NT2/D1 (cell line): Measurements from ENCODE around the gene TAF13.

ENCODE experiments used
- YY1 ChIP-seq: IDR thresholded peaks from 2 replicates; pipeline ENCODE4 v1.6.1; 2011; ENCODE audit not compliant: insufficient read length, insufficient read depth
- ZNF274 ChIP-seq: IDR thresholded peaks from 2 replicates; pipeline ENCODE4 v1.6.1; 2011; ENCODE audit warnings: mild to moderate bottlenecking, low read depth, low read length

DNA sequence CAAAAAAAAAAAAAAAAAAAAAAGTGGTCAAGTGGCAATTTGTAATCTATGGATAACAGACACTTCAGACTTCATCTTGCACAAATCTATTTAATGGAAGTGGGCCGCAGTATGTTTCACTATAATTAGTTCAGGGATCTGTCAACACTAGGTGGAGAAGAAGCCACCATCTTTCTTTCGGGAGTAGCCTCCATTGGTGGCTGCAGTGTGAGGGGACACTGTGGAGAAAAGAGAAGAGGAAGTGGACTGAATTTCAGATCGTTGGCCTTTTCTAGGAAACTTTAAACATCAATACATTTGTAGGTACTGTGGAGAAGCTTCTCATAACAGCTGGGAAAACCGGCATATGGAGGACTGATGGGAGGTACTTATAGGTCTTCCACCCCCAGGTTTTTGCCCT is 30.1 kb upstream of the TAF13 start:
- TF ChIP-seq ZNF274 = no peak
- TF ChIP-seq YY1 = no peak
